ENCODE measurements around the gene CD163L1. TPM values are rescaled to one million over a fixed set of nuclear protein-coding genes. Genes with fewer than 3 reads are reported as not detected.

CD163L1 gene
- total and polyA plus RNA-seq, 2 of the 8 experiments (the other 6 are each of a cell fraction or from before 2014, with no cell fraction given), result 0.11 to 0.22 TPM

DNA sequence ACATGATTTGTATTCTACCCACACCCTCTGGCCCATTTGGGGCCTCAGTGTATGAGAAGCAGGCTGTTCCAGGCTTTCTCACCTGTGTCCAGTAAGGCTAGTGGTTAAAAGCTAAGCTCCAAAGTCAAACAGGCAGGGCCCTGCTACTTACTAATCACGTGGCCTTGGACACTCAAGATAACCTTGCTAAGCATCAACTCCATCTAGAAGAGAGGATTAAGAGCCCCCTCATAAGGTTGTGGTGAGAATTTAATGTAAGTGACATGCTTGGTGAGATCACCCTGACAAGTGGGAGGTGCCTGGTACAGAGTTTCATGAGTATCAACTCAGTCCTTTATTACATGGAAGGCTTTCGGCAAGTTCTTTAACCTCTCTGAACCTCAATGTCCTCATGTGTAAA, 122.3 kb downstream of the CD163L1 start:
- no peaks in the 10 kb centered on the region for H4K20me1 ChIP-seq (replicated peaks in 1 of 2; ENCODE audit: control insufficient read depth in 1 of 2, insufficient read depth in 2 of 2, low read length in 2 of 2)
- H2BK20ac ChIP-seq (ENCODE audit: low read length), result no peak overlapping the region
- no peak overlapping the region for H3K9ac ChIP-seq (replicated peaks in 1 of 4; ENCODE audit: extremely low read depth in 1 of 4, low read depth in 3 of 4, low read length in 3 of 4)
- no peak overlapping the region for H2AK5ac ChIP-seq (ENCODE audit: low read depth, low read length)
- no peak overlapping the region for H4K8ac ChIP-seq (ENCODE audit: extremely low read depth, insufficient read depth, low read length)
- H3K14ac ChIP-seq (ENCODE audit: insufficient read length), result no peak overlapping the region
- H3K23me2 ChIP-seq (ENCODE audit: low read depth, low read length), result no peaks in the 10 kb centered on the region
- no peak for FAIRE-seq
- no peaks in the 10 kb centered on the region for H3K9me3 ChIP-seq (ENCODE audit: insufficient read depth in 2 of 2, low read depth in 1 of 2, low read length in 1 of 2)
- no peak overlapping the region for H4K5ac ChIP-seq (ENCODE audit: insufficient read length, low read depth, low read length)
- CTCF ChIA-PET (ENCODE audit: partially characterized antibody), result interaction anchor here (0.9 to 2.0 kb wide), 2 partner anchors 29 to 138 kb away, joined by 3 to 8 read pairs; no protein-coding TSS in a partner anchor
- no peak overlapping the region for H3K56ac ChIP-seq (replicated peaks; ENCODE audit: insufficient read length, low read depth, low read length)
- no peak overlapping the region for H3K4ac ChIP-seq (replicated peaks; ENCODE audit: insufficient read length, low read depth, low read length)
- POLR2A ChIA-PET (ENCODE audit: partially characterized antibody), result interaction anchor here (0.6 kb wide), 1 partner anchor 481 kb away, joined by 3 read pairs; no protein-coding TSS in a partner anchor
- no peak overlapping the region for H3K18ac ChIP-seq (ENCODE audit: extremely low read depth, low read length)
- TF ChIP-seq MAFK (IDR thresholded peaks at IDR 0.05; ENCODE audit: low read depth, low read length), result no peak
- no peak overlapping the region for H3K27ac ChIP-seq (ENCODE audit: low read depth, low read length)
- H4K91ac ChIP-seq (replicated peaks; ENCODE audit: insufficient read length, low read length), result no peak overlapping the region
- H3K27me3 ChIP-seq (replicated peaks in 1 of 4; ENCODE audit: control insufficient read depth in 3 of 4, extremely low read depth in 1 of 4, insufficient read depth in 3 of 4, low read length in 3 of 4), result no peaks in the 10 kb centered on the region
- 81% methylated on average over 2 of the region's 2 CpGs; no CpG with 5 or more reads in 1 of the 2 experiments for WGBS, 2 experiments (ENCODE audit: extremely low coverage in 1 of 2, insufficient coverage in 1 of 2, insufficient read length in 1 of 2, insufficient replicate concordance in 2 of 2, low coverage in 1 of 2, low lambda C conversion rate in 2 of 2, missing lambda C conversion rate in 1 of 2)
- H3K36me3 ChIP-seq (ENCODE audit: control insufficient read depth in 2 of 4, insufficient read depth in 4 of 4, low read length in 3 of 4), result no peaks in the 10 kb centered on the region
- H2BK15ac ChIP-seq (ENCODE audit: low read length), result no peak overlapping the region
- no peaks in the 10 kb centered on the region for H3K79me2 ChIP-seq (ENCODE audit: control insufficient read depth in 1 of 2, insufficient read depth in 2 of 2, low read length in 2 of 2)
- no peaks in the 10 kb centered on the region for H3K4me1 ChIP-seq (replicated peaks in 1 of 4; ENCODE audit: control insufficient read depth in 3 of 4, insufficient read depth in 4 of 4, low read length in 3 of 4)
- H2BK5ac ChIP-seq (ENCODE audit: low read depth, low read length), result no peak overlapping the region
- no peak overlapping the region for H3K4me3 ChIP-seq (ENCODE audit: extremely low read depth in 1 of 4, insufficient read depth in 2 of 4, low read depth in 3 of 4, low read length in 4 of 4)
- H3K4me2 ChIP-seq (ENCODE audit: insufficient read depth in 1 of 2, low read depth in 2 of 2, low read length in 2 of 2), result no peak overlapping the region
- no peak for DNase-seq (ENCODE audit: low read depth in 1 of 2, low spot score in 2 of 2)
- H3K23ac ChIP-seq (ENCODE audit: insufficient read length), result no peak overlapping the region
- no peak overlapping the region for H2BK12ac ChIP-seq (ENCODE audit: low read depth, low read length)
- no peaks in the 10 kb centered on the region for H3K79me1 ChIP-seq (ENCODE audit: low read depth, low read length)
- H2BK120ac ChIP-seq (replicated peaks; ENCODE audit: low read depth, low read length), result no peak overlapping the region
- H2AFZ ChIP-seq (ENCODE audit: low read length), result no peak overlapping the region
